Epithelial cell of proximal tubule (primary cell): Measurements from ENCODE around the gene CALML4. TPM values are rescaled to one million over a fixed set of nuclear protein-coding genes. Genes with fewer than 3 reads are reported as not detected.
"Not testable (repeated sequence)": the region's sequence is repeated elsewhere in the genome, so short reads cannot be mapped to it uniquely, and the experiment has no call there.

ENCODE experiments used
- DNase-seq: peaks from one replicate; pipeline ENCODE4 v3.0.0-alpha.2; 2011; ENCODE audit warnings: low read depth
- H3K4me3 ChIP-seq: 2 replicates; pipeline ENCODE4 v1.5.1; 2011; ENCODE audit warnings: low read depth, mild to moderate bottlenecking, low read length
- CTCF ChIP-seq: conservative IDR thresholded peaks from 2 replicates; pipeline ENCODE4 v1.5.1; 2012; ENCODE audit warnings: low read depth, mild to moderate bottlenecking, low read length
- total RNA-seq: library from RNA; depleted of rRNA; stranded (reverse); fragments of >200 nt; gene quantifications from 2 replicates; pipeline ENCODE4 v1.2.3, GENCODE V29; 2015

The CALML4 gene
- total RNA-seq, 1 donor from 2014 or later: 3.8 TPM

- no peak for TF ChIP-seq CTCF
- DNase-seq: no peak
- H3K4me3 ChIP-seq: peak within 1 kb of the TSS; percentile 76
Measured at GRCh38 chr15:68229386-68230156, 24.4 kb upstream of the CALML4 start, which contains the start of gene CLN6. Gene CLN6, minus strand, starts transcription at chr15:68229728. Its CDS starts 144 bp downstream, at chr15:68229584.

GRCh38 chr15:68228971-68229385 lies 23.8 kb upstream of the CALML4 start:
- no peak for DNase-seq
- TF ChIP-seq CTCF: no peak
- H3K4me3 ChIP-seq: peak overlapping the region; percentile 76

- peak overlapping the region; percentile 76 for H3K4me3 ChIP-seq
- no peak for DNase-seq
- no peak for TF ChIP-seq CTCF
Measured at GRCh38 chr15:68228143-68228970, 23.2 kb upstream of the CALML4 start.

GRCh38 chr15:68227643-68228142 lies 22.6 kb upstream of the CALML4 start:
- H3K4me3 ChIP-seq: peak overlapping the region; percentile 76
- no peak for DNase-seq
- TF ChIP-seq CTCF: no peak

- H3K4me3 ChIP-seq, DNase-seq: not testable (repeated sequence)
Measured at GRCh38 chr15:68225442-68225841, 20.3 kb upstream of the CALML4 start.

- H3K4me3 ChIP-seq: no peak overlapping the region
- no peak for TF ChIP-seq CTCF
- DNase-seq: no peak
Measured at GRCh38 chr15:68224546-68225250, 19.6 kb upstream of the CALML4 start.

GRCh38 chr15:68224108-68224507 lies 19.0 kb upstream of the CALML4 start:
- H3K4me3 ChIP-seq: no peak overlapping the region
- no peak for TF ChIP-seq CTCF
- no peak for DNase-seq
